Keratinocyte (primary cell): Measurements from ENCODE around the gene FGFR3. TPM values are rescaled to one million over a fixed set of nuclear protein-coding genes. Genes with fewer than 3 reads are reported as not detected.

Source experiments
- DNase-seq: peaks from one replicate; pipeline ENCODE4 v3.0.0-alpha.2; 2011; ENCODE audit warnings: low read depth, missing footprints, low spot score
- FAIRE-seq: peaks from 2 replicates; lab custom pipeline; 2011; peaks lifted over from hg19 to GRCh38; lab: Jason Lieb, UNC
- H2AFZ ChIP-seq: 2 replicates; pipeline ENCODE4 v1.6.0; 2012; ENCODE audit warnings: low read length, control low read depth, inconsistent platforms; ENCODE audit not compliant: control insufficient read depth
- H3K27ac ChIP-seq: 2 replicates; pipeline ENCODE4 v1.5.1; 2011; ENCODE audit warnings: low read length; ENCODE audit not compliant: control insufficient read depth, insufficient read depth
- H3K27me3 ChIP-seq: 3 replicates; pipeline ENCODE4 v1.6.0; 2011; ENCODE audit warnings: low read length; ENCODE audit not compliant: control insufficient read depth, insufficient read depth; ENCODE audit errors: extremely low read depth
- H3K36me3 ChIP-seq, 2 experiments: 2 replicates in 1 of 2; 3 replicates in 1 of 2; pipeline ENCODE4 v1.5.1; 2011; ENCODE audit warnings: low read length in 2 of 2, mild to moderate bottlenecking in 1 of 2; ENCODE audit not compliant: control insufficient read depth in 2 of 2, insufficient read depth in 2 of 2; ENCODE audit errors: extremely low read depth in 1 of 2
- H3K4me1 ChIP-seq: 3 replicates; pipeline ENCODE4 v1.5.1; 2011; ENCODE audit warnings: low read length; ENCODE audit not compliant: control insufficient read depth, insufficient read depth; ENCODE audit errors: extremely low read depth
- H3K4me2 ChIP-seq: 3 replicates; pipeline ENCODE4 v1.6.0; 2011; ENCODE audit warnings: low read depth, low read length; ENCODE audit not compliant: control insufficient read depth, insufficient read depth; ENCODE audit errors: extremely low read depth
- H3K4me3 ChIP-seq, 3 experiments: fragments of 200-600 bp in 1 of 3; sonication (generic) in 1 of 3; 2 replicates in 2 of 3; 3 replicates in 1 of 3; pipeline ENCODE4 v1.5.1; 2011 to 2016; ENCODE audit warnings: low read length in 3 of 3, mild to moderate bottlenecking in 3 of 3, control low read depth in 2 of 3, inconsistent platforms in 1 of 3, low read depth in 1 of 3, mixed read lengths in 1 of 3, mixed run types in 1 of 3, moderate library complexity in 1 of 3; ENCODE audit not compliant: control insufficient read depth in 2 of 3, insufficient read depth in 2 of 3; ENCODE audit errors: extremely low read depth in 1 of 3
- H3K79me2 ChIP-seq: 2 replicates; pipeline ENCODE4 v1.6.0; 2012; ENCODE audit warnings: low read length; ENCODE audit not compliant: control insufficient read depth, insufficient read depth
- H3K9ac ChIP-seq: 3 replicates; pipeline ENCODE4 v1.6.0; 2011; ENCODE audit warnings: low read length; ENCODE audit not compliant: control insufficient read depth, insufficient read depth; ENCODE audit errors: extremely low read depth
- H3K9me1 ChIP-seq: 3 replicates; pipeline ENCODE4 v1.6.0; 2011; ENCODE audit warnings: low read length; ENCODE audit not compliant: control insufficient read depth, insufficient read depth; ENCODE audit errors: extremely low read depth
- H3K9me3 ChIP-seq: 2 replicates; pipeline ENCODE4 v1.5.1; 2012; ENCODE audit warnings: low read depth, low read length; ENCODE audit not compliant: control insufficient read depth
- H4K20me1 ChIP-seq: 3 replicates; pipeline ENCODE4 v1.6.0; 2011; ENCODE audit warnings: low read length; ENCODE audit not compliant: control insufficient read depth, insufficient read depth; ENCODE audit errors: extremely low read depth
- CTCF ChIP-seq, 3 experiments: IDR thresholded peaks in 1 of 3; conservative IDR thresholded peaks in 1 of 3; optimal IDR thresholded peaks in 1 of 3; 2 replicates in 2 of 3; 3 replicates in 1 of 3; pipeline versions ENCODE3 to v1.5.1; 2011; ENCODE audit warnings: low read length in 3 of 3, mild to moderate bottlenecking in 3 of 3, moderate library complexity in 2 of 3, control low read depth in 1 of 3, inconsistent platforms in 1 of 3; ENCODE audit not compliant: insufficient read depth in 2 of 3; ENCODE audit errors: extremely low read depth in 1 of 3
- EZH2 ChIP-seq: IDR thresholded peaks from one replicate; pipeline ENCODE4 v1.6.1; 2012; ENCODE audit warnings: inconsistent platforms, mild to moderate bottlenecking, low read length, moderate library complexity
- dilution Hi-C: fragments of 300-500 bp; cut with MboI; formaldehyde crosslinking; loops from one replicate; pipeline ENCODE4 v1.7.0; 2020; ENCODE audit warnings: low sequenced_read_pairs; ENCODE audit not compliant: extremely low pct_ligation_motif_present
- polyA plus RNA-seq, 5 experiments: library from polyadenylated mRNA; depleted of rRNA in 3 of 5; stranded (reverse) in 3 of 5; stranded (forward) in 1 of 5; unstranded in 1 of 5; fragments of >200 nt; gene quantifications; 1 replicate in 1 of 5; 2 replicates in 3 of 5; 3 replicates in 1 of 5; pipeline versions ENCODE4 v1.2.1 to v1.2.3, GENCODE V29; 2011 to 2012; ENCODE audit warnings: missing spikeins in 2 of 5, low read depth in 1 of 5, low replicate concordance in 1 of 5

FGFR3 gene
- polyA plus RNA-seq, 1 donor (not counting 4 experiments of a cell fraction or from before 2014, with no cell fraction given) = 45.2 TPM

- Histone ChIP-seq H4K20me1 (no peaks in the 10 kb centered on the region), H3K27ac (no peak overlapping the region), H3K9ac (no peak overlapping the region), H3K36me3 (no peaks in the 10 kb centered on the region), H3K27me3 (no peaks in the 10 kb centered on the region), H3K9me3 (no peaks in the 10 kb centered on the region), H3K4me1 (peaks cover 47% of the 10 kb centered on the region), H2AFZ (no peak overlapping the region), H3K4me2 (no peak overlapping the region), H3K79me2 (no peaks in the 10 kb centered on the region), H3K9me1 (no peaks in the 10 kb centered on the region), H3K4me3 (no peak overlapping the region)
- DNase-seq (no peak), FAIRE-seq (no peak)
- TF ChIP-seq CTCF (optimal IDR thresholded peaks at IDR 0.05 in 1 of 3, IDR thresholded peaks at IDR 0.05 in 1 of 3, conservative IDR thresholded peaks at IDR 0.05 in 1 of 3; ENCODE audit: extremely low read depth in 1 of 3, insufficient read depth in 2 of 3, low read length in 3 of 3) = no peak
- no peak for TF ChIP-seq EZH2
- dilution Hi-C loops = no loop called here
These were observed 23.4 kb upstream of the FGFR3 start for GRCh38 chr4:1769692-1770091.

GRCh38 chr4:1770245-1770644 is 22.8 kb upstream of the FGFR3 start:
- no peaks in the 10 kb centered on the region for H3K79me2 ChIP-seq
- H2AFZ ChIP-seq = no peak overlapping the region
- dilution Hi-C loops = no loop called here
- no peaks in the 10 kb centered on the region for H3K9me1 ChIP-seq
- FAIRE-seq (no peak), DNase-seq (no peak)
- no peaks in the 10 kb centered on the region for H3K27me3 ChIP-seq
- H3K36me3 ChIP-seq = no peaks in the 10 kb centered on the region
- no peak overlapping the region for H3K4me3 ChIP-seq
- H4K20me1 ChIP-seq = no peaks in the 10 kb centered on the region
- no peak overlapping the region for H3K4me2 ChIP-seq
- no peak overlapping the region for H3K9ac ChIP-seq
- peaks cover 47% of the 10 kb centered on the region for H3K4me1 ChIP-seq
- H3K9me3 ChIP-seq = no peaks in the 10 kb centered on the region
- no peak overlapping the region for H3K27ac ChIP-seq
- TF ChIP-seq EZH2 (no peak), CTCF (optimal IDR thresholded peaks at IDR 0.05 in 1 of 3, IDR thresholded peaks at IDR 0.05 in 1 of 3, conservative IDR thresholded peaks at IDR 0.05 in 1 of 3; ENCODE audit: extremely low read depth in 1 of 3, insufficient read depth in 2 of 3, low read length in 3 of 3) (no peak)
